ENCODE data around the gene SAMSN1.

The SAMSN1 gene

GRCh38 chr21:14573244-14573643 lies 27.1 kb upstream of the SAMSN1 start:
- no peaks in the 10 kb centered on the region for H3K36me3 Mint-ChIP-seq
- no peak overlapping the region for H3K27ac Mint-ChIP-seq
- H3K4me1 Mint-ChIP-seq, result peaks cover 12% of the 10 kb centered on the region
- DNase-seq (ENCODE audit: low spot score in 2 of 2), result no peak
- no peak overlapping the region for H3K4me3 Mint-ChIP-seq
- peak; percentile 76 for ATAC-seq
- H3K9me3 Mint-ChIP-seq, result no peaks in the 10 kb centered on the region

GRCh38 chr21:14572204-14572780 lies 26.2 kb upstream of the SAMSN1 start:
- Mint-ChIP-seq H3K27ac (no peak overlapping the region), H3K9me3 (no peaks in the 10 kb centered on the region), H3K4me3 (no peak overlapping the region), H3K36me3 (no peaks in the 10 kb centered on the region), H3K4me1 (peaks cover 12% of the 10 kb centered on the region)
- ATAC-seq (peak; percentile 85), DNase-seq (ENCODE audit: low spot score in 2 of 2) (no peak)

GRCh38 chr21:14569868-14570267 lies 23.8 kb upstream of the SAMSN1 start:
- H3K4me1 Mint-ChIP-seq, result peaks cover 12% of the 10 kb centered on the region
- ATAC-seq, result peak; percentile 68
- H3K36me3 Mint-ChIP-seq, result no peaks in the 10 kb centered on the region
- no peaks in the 10 kb centered on the region for H3K9me3 Mint-ChIP-seq
- H3K27ac Mint-ChIP-seq, result no peak overlapping the region
- DNase-seq (ENCODE audit: low spot score in 2 of 2), result no peak
- no peak overlapping the region for H3K4me3 Mint-ChIP-seq

GRCh38 chr21:14569026-14569621 lies 23.0 kb upstream of the SAMSN1 start:
- H3K4me3 Mint-ChIP-seq, result no peak overlapping the region
- H3K9me3 Mint-ChIP-seq, result no peaks in the 10 kb centered on the region
- ATAC-seq, result no peak
- DNase-seq (ENCODE audit: low spot score in 2 of 2), result no peak
- peaks cover 12% of the 10 kb centered on the region for H3K4me1 Mint-ChIP-seq
- no peak overlapping the region for H3K27ac Mint-ChIP-seq
- H3K36me3 Mint-ChIP-seq, result no peaks in the 10 kb centered on the region

- H3K4me1 Mint-ChIP-seq, result peaks cover 6% of the 10 kb centered on the region
- ATAC-seq (no peak), DNase-seq (ENCODE audit: low spot score in 2 of 2) (no peak)
- no peak overlapping the region for H3K27ac Mint-ChIP-seq
- H3K36me3 Mint-ChIP-seq, result no peaks in the 10 kb centered on the region
- no peak overlapping the region for H3K4me3 Mint-ChIP-seq
- no peaks in the 10 kb centered on the region for H3K9me3 Mint-ChIP-seq
Observed at GRCh38 chr21:14567331-14568279, 21.5 kb upstream of the SAMSN1 start.

GRCh38 chr21:14566894-14567293 lies 20.8 kb upstream of the SAMSN1 start:
- ATAC-seq (no peak), DNase-seq (ENCODE audit: low spot score in 2 of 2) (no peak)
- Mint-ChIP-seq H3K9me3 (no peaks in the 10 kb centered on the region), H3K4me1 (no peaks in the 10 kb centered on the region), H3K27ac (no peak overlapping the region), H3K36me3 (no peaks in the 10 kb centered on the region), H3K4me3 (no peak overlapping the region)

GRCh38 chr21:14562959-14563358 lies 16.8 kb upstream of the SAMSN1 start:
- no peak overlapping the region for H3K4me3 Mint-ChIP-seq
- H3K36me3 Mint-ChIP-seq, result no peaks in the 10 kb centered on the region
- H3K27ac Mint-ChIP-seq, result no peak overlapping the region
- H3K9me3 Mint-ChIP-seq, result peaks cover 6% of the 10 kb centered on the region
- H3K4me1 Mint-ChIP-seq, result peaks cover 16% of the 10 kb centered on the region
- DNase-seq (ENCODE audit: low spot score in 2 of 2), result no peak
- no peak for ATAC-seq

GRCh38 chr21:14560555-14560954 lies 14.4 kb upstream of the SAMSN1 start:
- Mint-ChIP-seq H3K27ac (no peak overlapping the region), H3K36me3 (no peaks in the 10 kb centered on the region), H3K4me1 (peaks cover 20% of the 10 kb centered on the region), H3K9me3 (peaks cover 6% of the 10 kb centered on the region), H3K4me3 (no peak overlapping the region)
- DNase-seq (ENCODE audit: low spot score in 2 of 2), result no peak
- peak; percentile 52 for ATAC-seq

- H3K4me1 Mint-ChIP-seq, result peaks cover 24% of the 10 kb centered on the region
- H3K9me3 Mint-ChIP-seq, result peaks cover 6% of the 10 kb centered on the region
- H3K36me3 Mint-ChIP-seq, result no peaks in the 10 kb centered on the region
- no peak overlapping the region for H3K4me3 Mint-ChIP-seq
- ATAC-seq (no peak), DNase-seq (ENCODE audit: low spot score in 2 of 2) (no peak)
- no peak overlapping the region for H3K27ac Mint-ChIP-seq
Observed at GRCh38 chr21:14560139-14560538, 14.0 kb upstream of the SAMSN1 start.

GRCh38 chr21:14559102-14559501 lies 13.0 kb upstream of the SAMSN1 start:
- no peak overlapping the region for H3K4me3 Mint-ChIP-seq
- H3K36me3 Mint-ChIP-seq, result no peaks in the 10 kb centered on the region
- peaks cover 6% of the 10 kb centered on the region for H3K9me3 Mint-ChIP-seq
- no peak for DNase-seq (ENCODE audit: low spot score in 2 of 2)
- H3K27ac Mint-ChIP-seq, result no peak overlapping the region
- H3K4me1 Mint-ChIP-seq, result peaks cover 28% of the 10 kb centered on the region
- ATAC-seq, result no peak

- H3K4me1 Mint-ChIP-seq, result peaks cover 28% of the 10 kb centered on the region
- H3K9me3 Mint-ChIP-seq, result peaks cover 8% of the 10 kb centered on the region
- no peak overlapping the region for H3K27ac Mint-ChIP-seq
- no peak for ATAC-seq
- H3K4me3 Mint-ChIP-seq, result no peak overlapping the region
- H3K36me3 Mint-ChIP-seq, result no peaks in the 10 kb centered on the region
- no peak for DNase-seq (ENCODE audit: low spot score in 2 of 2)
Observed at GRCh38 chr21:14557413-14557812, 11.3 kb upstream of the SAMSN1 start.

GRCh38 chr21:14554948-14555347 lies 8.8 kb upstream of the SAMSN1 start:
- no peak overlapping the region for H3K4me3 Mint-ChIP-seq
- no peaks in the 10 kb centered on the region for H3K36me3 Mint-ChIP-seq
- H3K9me3 Mint-ChIP-seq, result peaks cover 2% of the 10 kb centered on the region
- ATAC-seq (peak; percentile 88), DNase-seq (ENCODE audit: low spot score in 2 of 2) (no peak)
- H3K27ac Mint-ChIP-seq, result no peak overlapping the region
- peaks cover 28% of the 10 kb centered on the region for H3K4me1 Mint-ChIP-seq

GRCh38 chr21:14553422-14553821 lies 7.3 kb upstream of the SAMSN1 start:
- peaks cover 39% of the 10 kb centered on the region for H3K4me1 Mint-ChIP-seq
- no peak for ATAC-seq
- H3K4me3 Mint-ChIP-seq, result no peak overlapping the region
- H3K27ac Mint-ChIP-seq, result no peak overlapping the region
- peaks cover 2% of the 10 kb centered on the region for H3K9me3 Mint-ChIP-seq
- no peaks in the 10 kb centered on the region for H3K36me3 Mint-ChIP-seq
- no peak for DNase-seq (ENCODE audit: low spot score in 2 of 2)

GRCh38 chr21:14551741-14552140 lies 5.6 kb upstream of the SAMSN1 start:
- no peak overlapping the region for H3K4me3 Mint-ChIP-seq
- no peak overlapping the region for H3K27ac Mint-ChIP-seq
- DNase-seq (ENCODE audit: low spot score in 2 of 2) (no peak), ATAC-seq (no peak)
- H3K4me1 Mint-ChIP-seq, result peaks cover 40% of the 10 kb centered on the region
- peaks cover 2% of the 10 kb centered on the region for H3K9me3 Mint-ChIP-seq
- no peaks in the 10 kb centered on the region for H3K36me3 Mint-ChIP-seq

- Mint-ChIP-seq H3K4me3 (peak overlapping the region; percentile 25), H3K27ac (peak overlapping the region; percentile 69), H3K36me3 (peaks cover 6% of the 10 kb centered on the region), H3K9me3 (peaks cover 2% of the 10 kb centered on the region), H3K4me1 (peaks cover 36% of the 10 kb centered on the region)
- no peak for ATAC-seq
- DNase-seq (ENCODE audit: low spot score in 2 of 2), result no peak
Observed at GRCh38 chr21:14550135-14550534, 4.0 kb upstream of the SAMSN1 start.

- H3K27ac Mint-ChIP-seq, result peak overlapping the region; percentile 79
- peaks cover 2% of the 10 kb centered on the region for H3K9me3 Mint-ChIP-seq
- peak overlapping the region; percentile 56 for H3K4me3 Mint-ChIP-seq
- peaks cover 19% of the 10 kb centered on the region for H3K36me3 Mint-ChIP-seq
- peaks cover 32% of the 10 kb centered on the region for H3K4me1 Mint-ChIP-seq
- DNase-seq (ENCODE audit: low spot score in 2 of 2), result no peak
- no peak for ATAC-seq
Observed at GRCh38 chr21:14548779-14549178, 2.7 kb upstream of the SAMSN1 start.
